OCI-M1 (cell line): ENCODE measurements around the gene CHCT1.
"Not testable (repeated sequence)": the region's sequence is repeated elsewhere in the genome, so short reads cannot be mapped to it uniquely, and the experiment has no call there.

Experiments
- DNase-seq: peaks from one replicate; lab custom pipeline; 2025; lab: John Stamatoyannopoulos, UW

CHCT1 gene

DNA sequence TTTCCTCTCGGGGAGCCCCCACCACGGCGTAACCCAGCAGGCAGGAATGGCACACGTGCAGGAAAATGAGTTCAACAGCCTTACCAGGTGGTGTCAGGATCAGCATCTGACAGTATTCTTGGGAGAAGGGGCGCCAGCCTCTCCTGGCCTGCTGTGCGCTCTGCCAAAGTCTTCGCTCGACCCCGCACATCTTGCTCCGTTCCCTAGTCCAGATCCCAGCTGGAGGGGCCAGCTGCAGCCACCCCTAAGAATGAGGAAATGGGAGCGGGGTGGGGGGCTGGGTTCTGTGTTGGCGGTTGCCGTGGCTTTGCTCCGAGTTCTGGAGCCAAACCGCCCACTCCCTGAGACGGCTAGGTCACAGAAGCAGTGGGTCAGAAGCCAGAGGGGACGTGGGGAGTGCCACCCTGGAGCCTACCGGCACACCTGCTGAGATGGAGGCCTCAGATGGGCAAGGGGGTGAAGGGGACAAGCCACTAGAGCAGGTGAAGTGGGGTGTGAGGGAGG is at the start of gene CHCT1:
Gene CHCT1 (plus strand): TSS at position 328 of the 504 bp plus-strand sequence. CDS start 104 bp downstream, at position 432.
- no peak for DNase-seq

DNA sequence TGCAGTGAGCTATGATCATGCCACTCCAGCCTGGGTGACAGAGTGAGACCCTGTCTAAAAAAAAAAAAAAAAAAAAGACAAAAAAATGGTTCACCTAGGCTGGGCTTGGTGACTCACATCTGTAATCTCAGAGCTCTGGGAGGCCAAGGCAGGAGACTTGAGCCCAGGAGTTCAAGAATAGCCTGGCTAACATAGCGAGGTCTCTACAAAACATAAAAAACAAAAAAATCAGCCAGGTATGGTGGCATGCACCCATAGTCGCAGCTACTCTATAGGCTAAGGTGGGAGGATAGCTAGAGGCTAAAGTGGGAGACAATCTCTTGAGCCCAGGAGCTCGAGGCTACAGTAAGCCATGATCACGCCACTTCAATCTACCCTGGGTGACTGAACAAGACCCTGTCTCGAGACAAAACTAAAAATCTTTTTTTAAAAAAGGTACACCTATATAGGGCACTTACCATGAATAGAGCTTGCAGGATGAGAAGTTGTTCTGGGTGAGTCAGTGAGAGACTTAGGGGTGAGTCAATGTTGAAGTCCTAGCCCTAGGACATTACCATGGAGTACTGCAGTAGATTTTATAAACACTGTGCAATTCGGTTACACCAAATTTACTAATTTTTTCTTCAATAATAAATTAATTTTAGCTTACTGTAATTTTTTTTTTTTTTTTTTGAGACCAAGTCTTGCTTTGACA is 49.4 kb upstream of the CHCT1 start:
- peak; percentile 27 for DNase-seq

DNA sequence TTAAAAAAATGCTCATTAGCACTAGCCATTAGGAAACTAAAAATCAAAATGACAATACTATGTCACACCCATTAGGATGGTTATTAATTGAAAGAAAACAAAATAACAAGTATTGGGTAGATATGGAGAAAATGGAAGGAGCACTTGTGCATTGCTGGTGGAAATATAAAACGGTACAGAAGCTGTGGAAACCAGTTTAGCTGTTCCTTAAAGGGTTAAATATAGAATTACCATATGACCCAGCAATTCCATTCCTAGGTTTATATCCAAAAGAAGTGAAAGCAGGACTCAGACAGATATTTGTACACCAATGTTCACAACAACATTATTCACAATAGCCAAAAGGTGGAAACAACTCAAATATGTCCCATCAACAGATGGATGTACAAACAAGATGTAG is 44.1 kb upstream of the CHCT1 start:
- not testable (repeated sequence) for DNase-seq

DNA sequence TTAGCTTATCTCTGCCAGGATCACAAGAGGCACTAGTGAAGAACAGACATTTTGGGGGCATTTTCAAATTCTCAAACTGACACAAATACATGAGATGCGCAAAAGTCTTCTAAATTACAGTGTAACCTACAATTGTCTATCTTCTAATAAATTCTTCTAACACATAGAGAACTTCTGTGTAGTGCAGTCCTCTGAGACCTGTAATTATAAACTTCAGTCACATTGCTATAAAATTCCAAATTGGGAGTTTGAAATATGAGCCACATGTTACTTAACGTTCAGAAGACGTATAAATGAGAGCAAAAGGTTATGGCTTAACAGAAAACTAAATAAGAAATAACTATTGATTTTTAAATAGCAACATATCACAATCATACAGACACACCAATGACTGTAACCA is 42.8 kb upstream of the CHCT1 start:
- DNase-seq = not testable (repeated sequence)

DNA sequence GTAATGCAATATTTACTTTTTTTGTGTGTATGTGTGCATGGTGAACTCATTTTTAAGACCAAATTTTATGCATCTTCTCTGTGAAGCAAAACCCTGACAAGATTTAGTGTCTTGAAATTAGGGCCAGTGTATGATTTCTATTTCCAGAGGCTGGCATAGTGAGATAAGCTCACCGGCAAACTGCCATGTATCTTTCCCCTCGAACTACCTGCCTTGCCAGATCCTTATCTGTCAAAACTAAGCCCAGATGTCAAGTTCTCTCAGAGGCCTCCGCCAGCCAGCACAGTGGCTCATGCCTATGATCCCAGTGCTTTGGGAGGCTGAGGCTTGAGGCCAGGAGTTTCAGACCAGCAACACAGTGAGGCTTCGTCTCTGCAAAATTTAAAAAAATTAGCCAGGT is 40.3 kb upstream of the CHCT1 start:
- no peak for DNase-seq

DNA sequence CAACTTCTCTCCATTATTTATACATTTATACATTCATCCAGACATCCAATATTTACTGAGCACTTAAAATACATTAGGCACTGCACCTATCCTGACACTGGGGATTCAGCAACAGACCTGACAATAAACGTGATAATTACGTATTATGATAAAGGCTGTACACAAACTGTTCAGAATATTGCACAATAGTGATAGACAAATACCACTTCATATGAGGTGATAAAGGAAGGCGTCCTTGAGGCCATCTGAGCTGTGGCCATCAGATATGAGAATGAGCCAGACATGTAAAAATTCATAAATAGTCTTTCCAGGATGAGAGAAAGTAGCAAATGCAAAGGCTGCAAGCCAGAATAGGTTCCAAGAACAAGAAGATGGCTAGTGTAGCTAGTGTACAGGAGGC is 38.9 kb upstream of the CHCT1 start:
- DNase-seq = peak; percentile 69

DNA sequence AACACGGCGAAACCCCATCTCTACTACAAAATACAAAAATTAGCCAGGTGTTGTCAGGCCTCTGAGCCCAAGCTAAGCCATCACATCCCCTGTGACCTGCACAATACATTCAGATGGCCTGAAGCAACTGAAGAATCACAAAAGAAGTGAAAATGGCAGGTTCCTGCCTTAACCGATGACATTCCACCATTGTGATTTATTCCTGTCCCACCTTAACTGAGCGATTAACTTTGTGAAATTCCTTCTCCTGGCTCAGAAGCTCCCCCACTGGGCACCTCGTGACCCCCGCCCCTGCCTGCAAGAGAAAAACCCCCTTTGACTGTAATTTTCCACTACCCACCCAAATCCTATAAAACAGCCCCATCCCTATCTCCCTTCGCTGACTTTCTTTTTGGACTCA is 37.4 kb upstream of the CHCT1 start:
- not testable (repeated sequence) for DNase-seq

DNA sequence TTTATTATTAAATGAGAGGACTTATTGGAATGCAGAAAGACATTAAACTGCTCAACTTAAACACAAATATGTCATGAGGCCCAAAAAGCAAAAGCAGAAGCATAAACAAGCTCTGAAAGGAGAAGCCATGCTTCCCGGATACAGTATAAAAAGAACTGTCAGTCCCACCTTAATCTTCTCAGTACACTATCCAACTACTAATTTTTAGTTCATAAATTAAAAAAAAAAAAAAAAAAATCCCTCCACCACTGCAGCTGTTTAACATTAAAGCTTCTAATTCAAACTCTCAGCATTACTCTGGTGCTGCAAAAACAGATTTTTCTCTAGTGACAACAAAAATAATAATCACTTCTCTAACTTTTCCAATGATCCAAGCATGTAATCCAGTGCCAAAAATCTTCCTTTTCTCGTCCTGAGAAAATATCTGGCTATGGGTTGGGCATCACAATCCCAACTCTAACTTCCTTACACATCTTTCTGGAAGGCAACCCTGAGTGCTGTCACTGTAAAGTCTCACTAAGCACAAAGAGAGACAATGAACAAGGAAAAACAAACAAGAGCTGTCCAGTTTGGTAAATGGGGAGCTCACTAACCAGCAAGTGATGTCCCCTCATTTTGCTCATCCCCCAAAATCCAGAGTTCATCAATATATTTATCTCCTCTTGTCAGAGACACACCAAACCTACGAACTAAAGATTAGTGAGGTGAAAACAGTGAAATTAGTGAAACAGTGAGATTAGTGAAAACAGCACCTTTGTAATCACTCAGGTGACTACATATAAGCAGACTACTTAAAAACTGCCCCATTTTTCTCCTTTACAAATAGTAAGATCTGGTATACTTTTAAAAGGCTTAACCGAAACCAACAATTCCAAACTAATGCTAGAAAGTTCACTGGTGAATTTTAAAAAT is 35.9 kb upstream of the CHCT1 start:
- peak; percentile 40 for DNase-seq

DNA sequence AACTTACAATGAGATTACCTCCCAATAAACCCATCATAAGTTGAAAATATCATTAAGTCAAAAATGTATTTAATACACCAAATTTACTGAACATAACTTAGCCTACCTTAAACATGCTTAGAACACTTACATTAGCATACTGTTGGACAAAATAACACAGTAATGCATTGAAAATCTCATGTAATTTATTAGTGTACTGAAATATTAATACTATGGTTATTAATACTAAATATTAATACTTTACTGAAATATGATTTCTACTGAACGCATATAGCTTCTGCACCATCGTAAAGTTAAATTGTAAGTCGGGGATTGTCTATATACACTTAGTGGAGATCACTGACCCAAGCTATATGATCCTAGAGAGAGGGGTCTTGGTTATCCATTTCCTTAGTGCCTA is 34.6 kb upstream of the CHCT1 start:
- no peak for DNase-seq

DNA sequence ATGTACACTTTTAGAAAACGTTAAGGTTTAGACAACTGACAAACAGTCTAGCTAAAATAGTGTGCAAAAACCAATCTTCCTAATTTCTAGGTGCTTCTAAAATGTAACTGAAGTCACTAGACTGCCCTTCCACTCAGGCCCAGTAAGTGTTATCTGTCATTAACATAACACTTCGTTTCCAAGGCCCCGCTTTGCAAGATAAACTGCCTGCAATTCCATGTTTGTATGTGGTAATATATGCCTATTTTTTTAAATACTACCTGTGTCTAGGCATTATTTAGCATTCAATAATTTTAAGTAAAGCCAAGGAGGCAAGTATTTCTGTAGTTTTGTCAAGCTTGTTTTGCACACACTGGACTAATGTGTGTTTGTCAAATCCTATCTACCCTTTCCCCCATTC is 33.5 kb upstream of the CHCT1 start:
- DNase-seq = peak; percentile 86

DNA sequence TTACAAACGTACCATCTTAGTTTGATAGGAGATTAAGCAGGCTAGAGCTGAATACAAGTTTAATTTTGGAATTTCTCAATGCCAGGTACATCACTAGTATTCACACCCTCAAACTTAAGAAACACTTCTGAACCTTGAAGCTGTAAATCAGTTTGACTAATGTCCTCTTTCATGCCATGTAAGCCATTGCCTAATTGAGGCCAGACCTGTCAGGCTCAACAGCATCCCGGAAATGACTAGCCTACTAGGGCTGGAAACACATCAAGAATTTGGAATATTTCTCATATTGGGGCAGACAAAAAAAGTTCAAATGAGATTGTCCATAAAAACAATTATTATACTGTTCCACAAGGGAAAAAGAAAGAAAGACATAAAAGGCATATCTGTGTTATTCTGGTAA is 32.1 kb upstream of the CHCT1 start:
- peak; percentile 56 for DNase-seq

DNA sequence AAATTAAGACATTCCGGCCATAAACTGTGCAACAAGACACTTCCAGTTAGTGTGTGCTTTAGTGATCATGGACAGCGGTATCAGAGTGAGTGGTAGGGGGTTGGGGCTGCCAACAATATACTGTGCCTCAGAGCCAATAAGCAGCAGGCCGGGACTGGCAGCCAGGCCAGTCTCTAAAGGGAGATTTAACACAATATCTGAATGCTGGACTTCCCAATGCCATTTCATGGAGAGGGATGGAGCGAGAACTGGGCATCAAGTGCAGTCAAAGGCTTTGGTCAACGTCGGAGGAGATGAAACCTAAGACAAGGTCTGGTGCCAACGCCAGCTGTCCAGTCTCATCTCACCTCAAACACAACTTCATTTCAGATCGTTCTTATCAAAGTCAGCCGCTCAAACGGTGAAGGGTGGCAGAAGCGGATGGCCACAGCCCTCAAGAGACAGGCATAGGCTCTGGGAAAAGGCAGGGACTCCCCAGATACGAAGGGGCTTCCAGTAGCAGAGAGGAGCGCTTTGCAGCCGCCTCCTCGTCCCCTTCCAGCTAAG is 31.3 kb upstream of the CHCT1 start:
- DNase-seq = peak; percentile 81

DNA sequence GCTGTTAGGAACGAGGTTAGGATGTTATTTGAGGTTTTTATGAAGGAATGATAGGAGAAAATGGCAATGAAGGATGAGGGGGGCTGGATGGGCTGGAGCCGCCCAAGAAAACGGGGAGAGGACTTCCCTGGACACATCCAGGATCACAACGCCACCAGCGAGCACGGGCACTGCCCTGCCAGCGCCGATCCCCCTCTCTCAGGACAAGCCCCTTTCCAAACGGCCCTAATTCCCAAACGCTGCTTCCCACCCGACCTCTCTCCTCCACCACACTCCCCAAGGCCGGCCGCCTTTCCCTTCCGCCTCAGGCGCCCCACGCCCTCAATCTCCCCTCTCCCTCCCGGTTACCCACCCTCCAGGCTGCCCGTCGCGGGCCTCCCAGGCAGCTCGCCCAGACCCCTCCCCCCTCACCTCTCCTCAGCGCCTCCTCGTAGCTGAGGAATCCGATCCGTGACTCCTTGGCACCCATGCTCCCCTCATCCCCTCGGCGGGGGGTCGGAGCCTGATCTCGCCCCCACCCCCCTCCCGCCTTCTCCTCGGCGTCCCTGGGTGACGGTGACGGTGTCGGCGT is 30.7 kb upstream of the CHCT1 start:
- no peak for DNase-seq

DNA sequence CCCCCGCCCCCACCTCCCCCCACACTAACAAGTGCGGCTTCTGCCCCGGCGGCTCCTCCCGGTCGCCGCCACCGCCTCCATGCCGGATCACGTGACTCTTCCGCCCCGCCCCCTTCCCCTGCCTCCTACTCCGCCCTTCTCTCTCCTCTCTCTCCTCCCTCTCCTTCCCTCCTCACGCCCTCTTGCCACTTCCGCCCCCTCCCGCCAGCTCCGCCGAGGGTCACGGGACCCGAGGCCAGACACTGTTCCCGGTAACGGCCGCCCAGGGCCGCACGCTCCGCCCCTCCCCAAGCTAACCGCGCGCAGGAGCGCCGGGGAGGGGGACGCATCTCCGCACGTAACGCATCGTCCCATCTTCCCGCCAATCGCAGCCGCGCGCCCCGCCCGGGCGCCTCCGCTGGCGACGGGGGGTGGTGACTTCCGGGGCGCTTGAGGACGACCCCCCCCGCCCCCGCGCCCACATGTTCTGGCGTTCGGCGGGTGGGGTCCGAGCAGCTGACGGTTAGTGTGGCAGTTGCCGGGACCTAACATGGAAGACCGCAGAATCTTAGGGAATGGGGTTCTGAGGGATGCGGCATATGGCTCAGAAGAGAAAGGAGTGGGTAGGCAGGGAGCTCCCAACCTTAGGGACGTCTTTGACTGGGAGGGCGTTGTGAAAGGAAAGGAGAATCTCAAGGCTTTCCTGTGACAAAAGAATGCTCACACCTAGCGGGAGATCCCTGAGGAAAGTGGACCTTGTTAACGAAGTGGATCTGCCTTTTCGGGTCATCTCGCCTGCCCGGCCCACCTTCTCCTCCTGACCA is 30.0 kb upstream of the CHCT1 start, which contains the start of gene USP32:
Gene USP32 (minus strand): TSS at position 92 of the 803 bp plus-strand sequence. CDS start 194 bp downstream, outside the sequence.
- DNase-seq = peak; percentile 99

DNA sequence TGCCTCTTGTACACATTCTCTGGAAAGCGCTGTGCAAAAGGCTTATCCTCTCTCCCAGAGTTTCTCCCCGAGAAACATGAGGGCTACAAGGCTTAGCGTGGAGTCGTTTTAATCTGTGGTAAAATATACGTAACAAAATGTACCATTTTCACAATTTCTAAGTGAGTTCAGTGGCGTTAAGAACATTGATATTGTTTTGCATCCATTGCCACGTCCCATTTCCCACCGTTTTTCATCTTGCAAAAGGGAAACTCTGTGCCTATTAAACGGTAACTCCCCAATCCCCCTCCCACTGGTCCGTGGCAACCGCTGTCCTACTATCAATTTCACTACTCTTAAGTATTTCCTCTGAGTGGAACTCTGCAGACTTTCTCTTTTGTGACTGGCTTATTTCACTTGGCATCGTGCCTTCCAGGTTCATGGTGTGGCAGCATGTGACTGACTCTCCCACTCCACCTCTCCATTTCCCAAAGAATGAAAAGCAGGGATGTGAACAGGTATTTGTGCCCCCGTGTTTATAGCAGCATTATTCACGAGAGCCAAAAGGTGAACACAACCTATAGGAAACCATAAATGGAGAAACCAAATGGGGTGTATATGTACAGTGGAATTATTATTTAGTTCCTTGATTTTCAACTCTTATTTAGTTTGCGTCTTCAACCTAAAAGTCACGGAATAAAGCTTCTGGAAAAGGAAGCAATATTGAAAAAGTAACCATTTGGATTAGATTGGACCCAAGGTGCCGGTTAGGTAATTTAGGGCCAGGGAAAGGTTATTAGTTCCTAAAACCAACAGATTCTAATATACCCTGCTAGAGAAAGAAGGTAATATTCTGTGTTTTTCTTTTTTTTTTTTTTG is 29.2 kb upstream of the CHCT1 start:
- peak; percentile 80 for DNase-seq

DNA sequence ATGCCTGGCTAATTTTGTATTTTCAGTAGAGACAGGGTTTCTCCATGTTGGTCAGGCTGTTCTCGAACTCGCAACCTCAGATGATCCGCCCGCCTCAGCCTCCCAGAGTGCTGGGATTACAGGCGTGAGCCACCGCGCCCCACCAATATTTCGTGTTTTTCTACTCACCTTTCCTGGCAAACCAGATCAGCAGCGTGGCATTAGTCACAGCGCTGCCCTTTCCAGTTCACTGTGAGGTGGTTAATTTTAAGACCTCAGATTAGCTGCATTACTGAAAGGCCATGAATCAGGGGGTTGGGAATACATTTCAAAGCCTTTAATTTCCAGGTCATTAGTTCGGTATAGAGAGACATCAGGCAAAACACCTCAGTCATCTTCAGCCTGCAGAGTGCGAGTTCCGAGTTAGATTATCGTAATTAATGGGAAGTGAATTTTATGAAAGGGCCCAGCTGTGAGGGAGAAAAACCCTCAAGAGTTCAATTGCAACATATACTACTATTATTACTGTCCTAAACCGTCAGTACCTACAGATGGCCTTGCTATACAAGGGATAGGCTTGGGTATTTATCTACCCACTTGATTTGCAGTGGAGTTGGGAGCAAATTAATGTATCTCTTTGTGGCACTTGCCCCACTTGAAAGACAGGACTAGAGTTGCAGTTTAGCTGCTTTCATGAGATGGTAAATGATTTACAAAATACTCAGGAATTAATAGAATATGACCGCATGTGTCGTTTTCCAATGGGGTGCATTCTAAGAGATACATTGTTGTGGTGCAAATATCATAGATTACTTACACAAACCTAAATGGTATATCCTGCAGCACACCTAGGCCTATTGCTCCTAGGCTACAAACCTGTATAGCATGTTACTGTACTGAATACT is 28.2 kb upstream of the CHCT1 start:
- DNase-seq = no peak

DNA sequence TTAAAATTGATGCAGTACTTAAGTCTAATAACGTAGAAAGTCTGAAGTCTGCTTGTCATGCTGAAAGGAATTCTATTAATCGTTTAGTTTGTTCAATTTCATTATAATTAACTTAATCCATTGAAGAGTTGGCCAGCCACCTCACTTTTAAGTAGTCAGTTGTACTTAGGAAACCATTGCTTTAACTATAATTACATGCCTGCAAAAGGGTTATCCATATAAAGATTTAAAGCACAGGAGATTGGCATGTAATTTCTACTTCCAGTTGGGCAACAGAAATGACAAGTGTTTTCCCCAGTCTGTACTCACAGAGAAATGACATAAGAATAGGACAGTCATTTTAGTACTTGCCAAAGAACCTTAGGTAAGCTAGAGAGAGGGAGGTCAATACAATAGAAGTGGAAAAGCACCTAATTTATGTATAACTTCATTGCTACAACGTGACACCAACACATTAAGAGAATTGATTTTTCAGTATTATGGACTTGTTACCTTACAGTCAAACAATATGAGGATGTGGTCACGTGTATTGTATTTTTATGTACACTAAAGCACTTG is 26.7 kb upstream of the CHCT1 start:
- DNase-seq = no peak

DNA sequence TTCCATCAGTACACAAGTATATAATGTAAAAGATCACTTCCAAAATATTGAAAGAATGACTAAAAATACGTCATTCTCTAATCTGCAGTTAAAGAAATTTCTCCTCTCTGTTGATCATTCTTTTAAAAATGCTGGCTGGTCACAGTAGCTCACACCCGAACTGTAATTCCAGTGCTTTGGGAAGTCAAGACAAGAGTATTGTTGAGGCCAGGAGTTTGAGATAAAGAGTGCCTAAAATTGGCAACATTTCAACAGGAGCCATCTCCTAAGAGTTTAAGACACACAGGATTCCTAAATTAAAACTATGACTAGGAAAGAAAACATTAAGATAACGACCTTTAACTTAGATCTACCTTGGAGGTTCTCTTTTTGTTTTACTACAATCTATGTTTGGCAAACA is 25.9 kb upstream of the CHCT1 start:
- DNase-seq = no peak
